AG09319 (cell line): ENCODE measurements around the gene DAB2IP.
A peak's percentile ranks its signal among the peaks of the same experiment; 100 is the strongest.

Experiments
- DNase-seq: peaks from one replicate; pipeline ENCODE4 v3.0.0-alpha.2; 2010; ENCODE audit warnings: low read depth; ENCODE audit errors: extremely low read depth
- CTCF ChIP-seq: IDR thresholded peaks from 2 replicates; pipeline ENCODE4 v1.5.1; 2011; ENCODE audit warnings: low read depth, mild to moderate bottlenecking, inconsistent platforms, low read length, moderate library complexity

Gene DAB2IP

GRCh38 chr9:121696930-121697329 lies 45.5 kb downstream of the DAB2IP start:
- no peak for DNase-seq
- TF ChIP-seq CTCF = no peak

- no peak for DNase-seq
- no peak for TF ChIP-seq CTCF
Observed at GRCh38 chr9:121698627-121699570, 47.5 kb downstream of the DAB2IP start.

- no peak for TF ChIP-seq CTCF
- no peak for DNase-seq
Observed at GRCh38 chr9:121699571-121700164, 48.2 kb downstream of the DAB2IP start.

- peak; percentile 75 for TF ChIP-seq CTCF
- no peak for DNase-seq
Observed at GRCh38 chr9:121700165-121700831, 48.9 kb downstream of the DAB2IP start.

GRCh38 chr9:121700832-121701419 lies 49.5 kb downstream of the DAB2IP start:
- TF ChIP-seq CTCF = no peak
- no peak for DNase-seq

- DNase-seq = no peak
- TF ChIP-seq CTCF = no peak
Observed at GRCh38 chr9:121701736-121702261, 50.4 kb downstream of the DAB2IP start.
